K562 (cell line): ENCODE measurements around the gene VWA7. TPM values are rescaled to one million over a fixed set of nuclear protein-coding genes. Genes with fewer than 3 reads are reported as not detected.

Experiments
- COPS2 ChIP-seq: fragments of 450-650 bp; conservative IDR thresholded peaks from 2 replicates; pipeline ENCODE4 v1.6.1; 2016; ENCODE audit warnings: mild to moderate bottlenecking, moderate library complexity
- CTCFL ChIP-seq: IDR thresholded peaks from 2 replicates; pipeline ENCODE4 v1.6.1; 2011; ENCODE audit warnings: borderline replicate concordance, low read depth, mild to moderate bottlenecking, moderate library complexity, low read length; ENCODE audit not compliant: insufficient read depth, poor library complexity, severe bottlenecking
- DIDO1 ChIP-seq: fragments of 450-650 bp; IDR thresholded peaks from 2 replicates; pipeline ENCODE4 v1.6.1; 2016; ENCODE audit warnings: low read depth, missing biosample characterization, missing genetic modification characterization
- EHMT2 ChIP-seq: fragments of 450-650 bp; IDR thresholded peaks from 2 replicates; pipeline ENCODE4 v1.6.1; 2018; ENCODE audit warnings: antibody characterized with exemption
- ELF4 ChIP-seq: fragments of 450-650 bp; formaldehyde crosslinking; IDR thresholded peaks from 2 replicates; pipeline ENCODE4 v1.4.0; 2022; ENCODE audit warnings: missing genetic modification characterization
- GTF2F1 ChIP-seq: IDR thresholded peaks from 2 replicates; pipeline ENCODE4 v1.6.1; 2011; ENCODE audit warnings: low read depth, low read length, improper control_type of control experiment
- HDAC2 ChIP-seq: fragments of 450-650 bp; IDR thresholded peaks from 2 replicates; pipeline ENCODE4 v1.6.1; 2016; ENCODE audit warnings: mild to moderate bottlenecking
- KDM5B ChIP-seq: fragments of 200-600 bp; sonication (generic); IDR thresholded peaks from 2 replicates; pipeline ENCODE4 v1.6.1; 2012; ENCODE audit warnings: low read depth, mild to moderate bottlenecking, moderate library complexity, low read length, control low read depth, inconsistent platforms; ENCODE audit not compliant: insufficient replicate concordance
- MCM3 ChIP-seq: fragments of 450-650 bp; IDR thresholded peaks from 2 replicates; pipeline ENCODE4 v1.6.1; 2016
- MLX ChIP-seq, 2 experiments: fragments of 450-650 bp in 1 of 2; sonication (generic) in 1 of 2; formaldehyde crosslinking; conservative IDR thresholded peaks; 2 replicates each; pipeline versions ENCODE4 v1.4.0 to v1.8.1; 2020 to 2022; ENCODE audit warnings: mild to moderate bottlenecking in 1 of 2, missing genetic modification reagents in 1 of 2
- NELFE ChIP-seq: IDR thresholded peaks from 2 replicates; pipeline ENCODE4 v1.6.1; 2011; ENCODE audit warnings: mild to moderate bottlenecking; ENCODE audit not compliant: insufficient read depth, insufficient read length
- RBM25 ChIP-seq: fragments of 200-400 bp; formaldehyde crosslinking; IDR thresholded peaks from 2 replicates; pipeline ENCODE4 v1.6.1; 2018; ENCODE audit warnings: low read length, low read depth, moderate library complexity; ENCODE audit not compliant: severe bottlenecking
- TAF7 ChIP-seq: fragments of 450-650 bp; IDR thresholded peaks from 2 replicates; pipeline ENCODE4 v1.6.1; 2016; ENCODE audit warnings: missing genetic modification characterization, missing compliant biosample characterization
- ZBTB26 ChIP-seq: fragments of 450-650 bp; formaldehyde crosslinking; IDR thresholded peaks from 2 replicates; pipeline ENCODE4 v1.4.0; 2022; ENCODE audit warnings: missing genetic modification characterization
- ZFP36 ChIP-seq: fragments of 150-350 bp; IDR thresholded peaks from 2 replicates; pipeline ENCODE4 v1.6.1; 2018; ENCODE audit warnings: low read length, low read depth; ENCODE audit not compliant: partially characterized antibody
- ZNF217 ChIP-seq: sonication (generic); formaldehyde crosslinking; IDR thresholded peaks from 2 replicates; pipeline ENCODE4 v1.8.0; 2022; ENCODE audit warnings: mild to moderate bottlenecking, missing genetic modification reagents
- ZNF232 ChIP-seq: sonication (generic); formaldehyde crosslinking; IDR thresholded peaks from 2 replicates; pipeline ENCODE4 v1.8.0; 2022; ENCODE audit warnings: mild to moderate bottlenecking, missing genetic modification reagents
- ZNF280A ChIP-seq: fragments of 450-650 bp; IDR thresholded peaks from 2 replicates; pipeline ENCODE4 v1.6.1; 2018; ENCODE audit warnings: mild to moderate bottlenecking, low read depth; ENCODE audit not compliant: partially characterized antibody
- ZNF518B ChIP-seq: fragments of 250-450 bp; sonication (Bioruptor Pico); IDR thresholded peaks from 2 replicates; pipeline ENCODE4 v1.5.0; 2021; ENCODE audit warnings: mild to moderate bottlenecking, moderate library complexity
- polyA plus RNA-seq, 8 experiments: library from polyadenylated mRNA; depleted of rRNA in 4 of 8; stranded (reverse) in 5 of 8; unstranded in 3 of 8; fragments of >200 nt; fragmentation: Nextera tagmentation in 2 of 8; fragmentation: Illumina TruSeq in 1 of 8; extraction: Ambion mirVana in 2 of 8; extraction: Trizol in 1 of 8; gene quantifications; 2 replicates each; pipeline versions ENCODE4 v1.2.1 to v1.2.3, GENCODE V29; 2011 to 2014; ENCODE audit warnings: inconsistent platforms in 1 of 8, missing spikeins in 1 of 8
- total RNA-seq, 7 experiments: library from RNA; depleted of rRNA in 6 of 7; stranded (reverse); fragments of >200 nt in 6 of 7; fragmentation: Illumina TruSeq in 2 of 7; extraction: Trizol in 2 of 7; gene quantifications; 2 replicates each; pipeline versions ENCODE4 v1.2.1 to v1.2.3, GENCODE V29; 2011 to 2021; ENCODE audit warnings: low replicate concordance in 1 of 7

The VWA7 gene
- total and polyA plus RNA-seq, 9 of the 15 experiments (the other 6 are each of a cell fraction or from before 2014, with no cell fraction given) = 0.18 to 2.9 (median 0.95) TPM

GRCh38 chr6:31814677-31815024 is 37.5 kb upstream of the VWA7 start (continued):
- peak in 1 of 2 experiments; percentile 72; a peak in 1 of 4 replicates for TF ChIP-seq MLX (CRISPR knock-in tag; conservative IDR thresholded peaks at IDR 0.05)
- no peak for TF ChIP-seq RBM25
- no peak for TF ChIP-seq MCM3
- no peak for TF ChIP-seq ZFP36
- TF ChIP-seq KDM5B = no peak
- peak; percentile 87 for TF ChIP-seq ZBTB26 (CRISPR knock-in tag)
- TF ChIP-seq CTCFL = no peak
- TF ChIP-seq ZNF217 (CRISPR knock-in tag) = no peak
- no peak for TF ChIP-seq ZNF280A
- no peak for TF ChIP-seq NELFE
- no peak for TF ChIP-seq DIDO1
- TF ChIP-seq EHMT2 = no peak
- TF ChIP-seq ZNF232 (CRISPR knock-in tag) = no peak
- peak; percentile 60 for TF ChIP-seq TAF7 (tag)
- TF ChIP-seq HDAC2 = peak; percentile 69; the same call in 1 of the 2 replicates
- no peak for TF ChIP-seq COPS2
- TF ChIP-seq GTF2F1 = no peak
- no peak for TF ChIP-seq ZNF518B
- peak; percentile 6; the same call in 1 of the 2 replicates for TF ChIP-seq ELF4 (CRISPR knock-in tag)
